DMS 273 treated with DMSO at 0.1 percent for 48 hours (cell line): ENCODE measurements around the gene PRPH.

Experiments used
- DNase-seq: peaks from one replicate; lab custom pipeline; 2025; lab: John Stamatoyannopoulos, UW

Gene PRPH

GRCh38 chr12:49346659-49347310 is 51.8 kb downstream of the PRPH start, which contains the start of gene DNAJC22:
Gene DNAJC22 (plus strand): TSS chr12:49346888. CDS start chr12:49348873, 1,985 bp downstream.
- DNase-seq: no peak

DNA sequence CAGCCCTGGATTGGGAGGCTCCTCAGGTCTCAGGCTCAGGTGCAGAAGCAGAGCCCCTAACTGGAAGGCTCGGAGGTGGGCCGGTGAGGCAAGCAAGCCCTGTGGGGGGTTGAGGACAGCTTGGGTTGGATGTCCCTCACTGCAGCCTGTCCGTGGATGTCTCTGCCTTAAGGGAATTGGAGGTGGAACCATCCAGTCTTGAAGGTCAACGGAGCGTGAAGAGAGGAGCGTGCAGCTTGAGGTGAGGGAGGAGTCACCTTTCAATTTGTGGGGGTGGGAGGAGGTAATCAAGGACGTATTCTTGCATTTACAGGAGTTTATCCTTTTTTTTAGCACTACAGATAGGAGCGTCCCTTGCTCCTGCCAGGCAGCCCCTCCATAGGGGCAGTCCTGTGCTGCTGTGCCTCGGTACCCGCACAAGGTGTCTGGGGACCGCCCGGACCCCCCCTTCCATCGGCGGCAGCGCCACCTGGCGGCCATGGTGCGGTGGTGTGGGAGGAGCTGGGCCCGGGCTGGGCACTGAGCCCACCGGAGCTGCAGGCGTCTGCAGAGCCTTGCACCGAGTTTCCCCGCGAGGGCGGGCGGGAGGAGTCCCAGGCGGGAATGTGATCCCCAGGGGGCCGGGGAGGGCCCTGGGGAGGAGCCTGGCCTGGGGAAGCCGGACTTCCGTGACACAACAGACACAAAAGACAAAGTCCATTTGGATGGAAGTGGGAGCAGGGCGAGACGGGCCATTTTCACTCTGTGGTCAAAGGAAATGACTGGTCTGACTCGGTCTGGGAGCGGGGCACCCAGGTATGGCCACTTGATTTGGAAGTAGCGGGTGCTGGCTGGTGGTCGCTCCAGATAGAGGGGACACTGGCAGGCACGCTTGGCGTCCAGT is 52.6 kb downstream of the PRPH start:
- no peak for DNase-seq
